ENCODE measurements around the gene PCBP3.

The PCBP3 gene

GRCh38 chr21:45910548-45911221 is 267.2 kb downstream of the PCBP3 start:
- DNase-seq (ENCODE audit: low spot score) = no peak

GRCh38 chr21:45911806-45912325 is 268.3 kb downstream of the PCBP3 start:
- no peak for DNase-seq (ENCODE audit: low spot score)

- no peak for DNase-seq (ENCODE audit: low spot score)
These were observed 269.3 kb downstream of the PCBP3 start for GRCh38 chr21:45912611-45913417.

- no peak for DNase-seq (ENCODE audit: low spot score)
These were observed 269.9 kb downstream of the PCBP3 start for GRCh38 chr21:45913418-45913765.

- no peak for DNase-seq (ENCODE audit: low spot score)
These were observed 270.4 kb downstream of the PCBP3 start for GRCh38 chr21:45913886-45914285.

- no peak for DNase-seq (ENCODE audit: low spot score)
These were observed 270.9 kb downstream of the PCBP3 start for GRCh38 chr21:45914321-45914845.

GRCh38 chr21:45916011-45916840 is 272.7 kb downstream of the PCBP3 start:
- DNase-seq (ENCODE audit: low spot score) = no peak

GRCh38 chr21:45917241-45917640 is 273.7 kb downstream of the PCBP3 start:
- no peak for DNase-seq (ENCODE audit: low spot score)

- no peak for DNase-seq (ENCODE audit: low spot score)
These were observed 274.5 kb downstream of the PCBP3 start for GRCh38 chr21:45918011-45918410.

GRCh38 chr21:45918835-45919447 is 275.4 kb downstream of the PCBP3 start:
- DNase-seq (ENCODE audit: low spot score) = no peak

GRCh38 chr21:45919593-45919992 is 276.1 kb downstream of the PCBP3 start:
- DNase-seq (ENCODE audit: low spot score) = no peak

- DNase-seq (ENCODE audit: low spot score) = no peak
These were observed 277.5 kb downstream of the PCBP3 start for GRCh38 chr21:45920824-45921600.

GRCh38 chr21:45921917-45922316 is 278.4 kb downstream of the PCBP3 start:
- no peak for DNase-seq (ENCODE audit: low spot score)

GRCh38 chr21:45922648-45923047 is 279.1 kb downstream of the PCBP3 start:
- no peak for DNase-seq (ENCODE audit: low spot score)

- peak; percentile 89 for DNase-seq (ENCODE audit: low spot score)
These were observed 279.6 kb downstream of the PCBP3 start for GRCh38 chr21:45923146-45923545.

- DNase-seq (ENCODE audit: low spot score) = no peak
These were observed 282.8 kb downstream of the PCBP3 start for GRCh38 chr21:45926281-45926680.

- no peak for DNase-seq (ENCODE audit: low spot score)
These were observed 283.5 kb downstream of the PCBP3 start for GRCh38 chr21:45927032-45927431.

GRCh38 chr21:45927851-45928850 is 284.6 kb downstream of the PCBP3 start:
- no peak for DNase-seq (ENCODE audit: low spot score)

- DNase-seq (ENCODE audit: low spot score) = no peak
These were observed 285.9 kb downstream of the PCBP3 start for GRCh38 chr21:45929449-45929848.
